KG1 (cell line): ENCODE data around the gene UNC93B1.
"Not testable (repeated sequence)": the region's sequence is repeated elsewhere in the genome, so short reads cannot be mapped to it uniquely, and the experiment has no call there.

Experiments used
- DNase-seq: peaks from one replicate; lab custom pipeline; 2025; lab: John Stamatoyannopoulos, UW

The UNC93B1 gene

DNA sequence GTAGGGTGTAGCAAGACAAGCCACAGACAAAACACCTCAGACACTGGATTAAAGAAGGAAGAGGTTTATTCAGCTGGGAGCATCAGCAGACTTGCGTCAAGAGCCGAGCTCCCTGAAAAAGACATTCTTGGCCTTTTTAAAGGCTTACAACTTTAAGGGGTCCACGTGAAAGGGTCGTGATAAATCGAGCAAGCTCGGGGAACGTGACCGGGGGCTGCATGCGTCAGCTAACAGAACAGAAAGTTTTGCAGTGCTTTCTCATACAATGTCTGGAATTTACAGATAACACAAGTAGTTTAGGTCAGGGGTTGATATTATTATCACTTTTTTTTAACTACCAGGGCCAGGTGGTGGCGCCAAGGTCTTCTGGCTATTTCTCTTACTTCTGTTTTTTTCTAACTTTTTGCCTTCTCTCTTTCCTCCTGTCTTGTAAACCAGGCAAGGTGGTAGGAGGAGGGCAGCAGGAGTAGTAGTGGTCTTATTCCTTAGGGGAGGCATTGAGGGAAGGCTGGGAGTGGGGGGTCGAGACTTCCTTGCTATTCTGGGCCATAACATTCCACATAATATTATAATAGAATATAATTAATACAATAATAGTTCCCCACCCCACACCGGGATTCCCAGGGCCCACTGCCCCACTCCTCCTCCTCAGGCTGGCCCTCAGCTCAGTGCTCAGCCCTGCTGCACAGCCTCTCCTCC is 5.6 kb upstream of the UNC93B1 start:
- DNase-seq, result peak; percentile 40

DNA sequence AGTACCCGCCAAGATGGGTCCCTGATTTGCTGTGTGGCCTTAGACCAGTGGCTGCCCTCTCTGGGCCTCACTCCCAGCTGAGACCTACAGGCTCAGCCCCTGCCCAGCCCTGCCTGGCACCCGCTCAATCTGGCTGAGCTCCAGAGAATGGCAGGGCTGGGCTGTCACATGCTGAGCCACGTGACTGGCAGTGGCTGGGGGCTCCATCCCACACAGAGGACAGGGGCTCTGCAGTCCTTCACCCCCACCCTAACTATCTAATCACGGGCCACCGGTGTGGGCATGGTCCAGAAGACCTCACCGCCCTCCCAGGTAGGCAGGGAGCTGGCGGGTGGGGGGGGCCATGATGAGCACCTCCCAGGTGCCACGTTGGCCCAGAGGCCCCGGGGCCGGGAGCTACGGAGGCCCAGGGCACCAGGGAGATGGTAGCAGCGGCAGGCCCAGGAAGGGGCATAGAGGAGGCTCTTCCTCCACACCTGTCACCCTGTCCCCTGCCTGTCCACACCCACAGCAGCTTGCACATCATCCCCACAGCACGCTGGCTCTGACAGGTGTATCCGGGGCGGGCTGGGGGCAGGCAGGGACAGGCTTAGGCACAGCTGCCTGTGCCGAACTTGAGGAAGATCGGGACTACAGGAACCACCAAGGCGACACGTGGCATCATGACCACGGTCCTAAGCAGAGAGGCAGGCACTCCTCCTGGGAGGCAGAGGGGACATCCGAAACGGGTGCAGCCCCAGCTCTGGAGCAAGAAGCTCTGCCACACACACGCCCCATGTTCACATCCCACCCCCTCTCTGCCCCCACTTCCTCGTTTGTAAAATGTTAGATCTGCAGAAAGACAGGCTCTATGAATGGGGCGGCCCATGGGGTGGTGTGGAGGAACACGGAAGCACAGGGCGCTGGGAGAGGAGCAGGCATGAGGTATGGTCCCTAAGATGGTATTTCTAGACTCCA is 4.8 kb upstream of the UNC93B1 start:
- DNase-seq, result no peak

DNA sequence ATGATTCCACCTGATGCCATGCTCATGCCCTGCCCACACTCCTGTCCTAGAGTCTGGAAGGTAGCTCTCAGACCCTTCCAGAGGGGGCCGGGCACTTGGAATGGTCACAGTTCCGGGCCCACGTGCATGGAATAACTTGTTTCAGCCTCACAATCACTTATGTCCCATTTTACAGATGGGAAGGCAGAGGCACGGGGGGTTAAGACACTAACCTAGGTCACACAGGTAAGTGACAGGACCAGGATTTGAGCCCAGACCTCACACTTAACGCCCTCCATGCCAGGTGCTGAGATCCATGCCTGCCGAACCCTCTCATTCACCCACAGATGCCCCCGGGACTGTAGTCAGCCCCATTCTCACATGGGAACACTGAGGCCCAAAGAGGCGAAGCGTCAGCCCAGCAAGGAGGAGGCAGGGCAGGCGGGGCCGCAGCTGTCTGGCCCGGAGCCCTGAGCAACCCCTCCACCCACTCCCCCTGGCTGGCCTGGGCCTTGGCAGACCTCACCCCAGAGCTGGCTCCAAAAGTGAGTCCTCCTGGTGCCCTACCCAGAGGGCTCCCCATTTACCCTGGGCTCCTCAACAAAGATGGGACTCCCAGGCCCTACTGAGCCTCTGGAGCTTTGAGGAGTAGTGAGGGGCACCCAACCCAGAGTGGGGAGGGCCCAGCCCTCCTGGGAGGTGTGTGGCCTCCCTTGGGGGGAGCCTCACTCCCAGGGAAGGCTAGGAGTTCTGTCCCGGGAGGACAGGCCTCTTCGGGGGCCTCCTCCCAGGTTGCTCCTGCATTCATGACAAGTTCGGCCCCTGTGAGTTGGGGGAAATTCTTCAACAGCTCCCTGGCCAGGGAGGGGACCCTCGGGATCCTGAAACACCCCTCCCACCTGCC is 3.8 kb upstream of the UNC93B1 start:
- no peak for DNase-seq

DNA sequence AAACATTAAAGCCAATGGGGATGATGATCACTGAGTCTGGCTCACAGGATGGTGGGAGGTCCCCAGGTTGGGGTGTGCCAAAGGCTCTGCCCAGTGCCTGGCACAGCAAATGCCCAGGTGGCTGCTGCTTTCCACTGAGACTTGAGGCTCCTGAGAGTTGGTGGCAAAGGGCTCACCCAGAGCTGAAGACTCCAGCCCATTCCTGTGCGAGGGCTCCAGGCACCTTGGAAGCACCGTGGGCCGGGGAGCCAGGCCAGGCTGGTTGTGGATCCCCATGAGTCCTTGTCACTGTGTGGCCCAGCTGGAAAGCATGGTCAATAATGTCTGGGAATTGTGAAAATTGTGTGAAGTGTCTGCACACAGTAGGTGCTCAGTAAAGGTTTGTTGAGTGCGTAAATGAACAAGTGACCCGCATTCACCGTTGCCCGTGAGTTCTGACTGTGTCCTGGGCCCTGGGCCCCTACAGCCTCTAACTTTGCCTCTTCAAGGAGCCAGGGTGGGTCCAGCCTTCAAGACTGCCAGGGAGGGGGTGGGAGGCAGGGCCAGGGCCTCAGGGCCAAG is 2.8 kb upstream of the UNC93B1 start:
- no peak for DNase-seq

DNA sequence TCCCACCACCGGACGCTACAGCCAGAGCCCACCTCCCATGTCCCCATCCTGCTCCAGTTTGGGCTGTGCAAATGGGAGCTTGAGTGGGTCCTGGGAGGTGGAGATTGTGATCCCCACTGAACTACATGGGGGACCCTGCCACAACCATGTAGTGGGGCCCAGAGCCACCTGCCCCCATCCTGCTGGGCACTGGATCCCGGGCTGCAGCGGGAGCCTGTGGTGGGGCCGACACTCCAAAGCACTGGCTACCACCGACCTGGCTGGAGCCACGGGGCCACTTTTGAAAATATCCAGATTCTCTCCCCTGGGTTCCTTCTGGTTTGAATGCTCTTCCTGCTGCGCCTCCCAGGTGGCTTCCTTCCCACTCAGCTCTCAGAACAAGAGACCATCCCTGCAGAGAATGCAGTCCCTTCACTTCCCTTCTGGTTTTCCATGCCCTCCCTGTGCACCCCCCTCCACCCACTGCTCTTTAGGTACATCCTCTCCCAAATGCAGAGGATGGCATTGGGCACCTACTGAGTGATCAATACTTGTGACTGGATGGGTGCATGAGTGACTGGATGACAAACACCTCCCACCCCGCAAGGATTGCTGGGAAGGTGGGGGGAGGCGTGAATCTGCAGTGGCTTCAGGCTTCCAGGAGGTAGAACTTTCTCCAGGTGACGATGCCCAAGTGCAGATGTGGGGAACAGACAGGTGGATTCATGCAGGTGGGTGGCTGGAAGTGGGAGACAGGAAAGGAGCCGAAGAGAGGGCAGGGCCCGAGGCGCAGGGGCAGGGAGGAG is 846 bp upstream of the UNC93B1 start:
- DNase-seq, result no peak

DNA sequence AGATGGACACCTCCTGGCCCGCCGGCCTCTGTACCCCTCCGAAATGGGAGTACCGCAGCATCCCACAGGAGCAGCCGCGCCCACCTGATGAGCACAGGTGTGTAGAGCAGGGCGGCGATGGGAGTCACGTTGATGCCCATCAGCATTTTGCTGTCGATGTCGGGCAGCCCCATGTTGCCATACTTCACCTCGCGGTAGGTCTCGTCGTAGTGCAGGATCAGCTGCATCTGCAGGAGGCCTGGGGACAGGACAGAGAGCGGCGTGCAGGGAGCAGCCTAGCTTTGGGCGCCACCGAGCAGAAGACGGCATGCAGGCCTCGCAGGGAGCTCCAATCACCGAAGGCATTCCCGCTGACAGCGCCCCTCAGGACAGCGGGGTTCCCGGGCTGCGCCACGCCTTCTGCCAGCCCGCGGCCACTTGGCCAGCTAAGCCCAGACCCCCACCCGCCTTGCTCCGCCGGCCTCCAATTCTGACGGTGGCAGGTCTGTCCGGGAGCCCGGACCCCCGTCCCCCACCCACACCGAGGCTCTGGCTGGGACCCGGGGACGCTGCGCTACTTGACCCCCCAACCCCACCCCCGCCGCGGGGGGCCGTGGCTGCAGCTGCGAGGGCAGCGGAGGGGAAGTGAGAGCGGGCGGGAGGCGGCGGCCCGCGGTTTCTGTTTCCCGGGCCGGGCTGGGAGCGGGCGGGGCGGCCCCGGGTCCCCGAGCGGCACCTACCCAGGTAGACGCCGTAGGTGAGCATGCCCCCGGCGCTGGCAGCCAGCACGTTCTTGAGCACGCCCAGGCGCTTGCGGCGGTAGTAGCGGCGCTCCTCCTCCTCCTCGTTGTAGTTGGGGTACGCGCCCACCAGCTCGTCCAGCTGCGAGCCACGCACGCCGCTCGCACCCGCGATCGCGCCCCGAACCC is 705 bp downstream of the UNC93B1 start:
- DNase-seq, result no peak

DNA sequence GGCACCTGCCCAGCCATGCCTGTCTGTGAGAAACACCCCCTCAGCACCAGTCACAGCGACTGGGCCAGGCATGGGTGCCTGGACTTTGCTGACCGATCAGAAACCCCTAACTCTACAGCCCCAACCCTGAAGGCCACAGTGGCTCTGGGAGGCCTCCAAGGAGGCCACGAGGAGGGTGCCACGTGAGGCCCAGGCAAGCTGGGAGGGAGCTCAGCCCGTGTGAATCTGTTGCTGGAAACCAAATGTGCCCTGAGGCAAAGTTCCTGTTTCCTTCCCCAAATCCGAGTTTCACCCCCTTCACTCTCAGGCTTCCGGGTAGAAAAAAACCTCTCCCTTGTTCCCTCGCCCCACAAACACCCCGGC is 1.3 kb downstream of the UNC93B1 start:
- no peak for DNase-seq

DNA sequence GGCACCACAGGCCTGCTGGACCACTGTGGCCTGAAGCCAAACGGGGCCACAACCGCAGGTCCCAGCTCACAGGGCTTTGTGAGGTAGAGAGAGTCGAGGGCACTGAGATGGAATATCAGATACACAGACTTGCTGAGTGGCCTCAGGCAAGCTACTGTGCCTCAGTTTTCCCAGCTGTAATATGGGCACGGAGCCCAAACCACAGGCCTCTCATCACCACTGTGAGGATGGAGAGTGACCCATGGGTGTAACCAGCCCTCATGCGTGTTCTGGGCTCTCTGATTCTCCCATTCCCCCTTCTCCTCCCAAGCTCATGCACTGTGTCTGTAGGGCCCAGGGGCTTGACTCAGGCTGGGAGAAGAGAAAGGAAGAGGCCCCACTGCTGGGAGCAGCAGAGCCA is 4.2 kb downstream of the UNC93B1 start:
- no peak for DNase-seq

DNA sequence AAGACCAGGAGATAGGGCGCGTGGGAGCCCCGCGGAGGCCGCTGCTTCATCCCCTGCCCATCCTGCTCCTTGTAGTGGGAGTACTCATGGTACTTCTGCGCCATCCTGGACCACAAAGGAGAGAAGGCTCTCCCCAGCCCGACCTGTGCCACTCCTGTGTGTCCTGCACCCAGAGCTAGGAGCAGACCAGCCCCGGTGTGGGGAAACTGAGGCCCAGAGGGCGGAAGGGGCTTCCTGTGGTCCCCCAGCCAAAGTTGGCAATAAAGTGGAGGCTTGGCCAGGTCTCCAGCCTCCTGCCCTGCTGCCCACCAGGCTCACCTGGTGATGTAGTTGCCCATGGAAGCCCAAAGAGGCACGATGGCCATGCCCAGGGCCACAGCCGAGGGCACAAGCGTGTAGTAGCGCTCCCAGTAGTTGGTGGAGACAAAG is 4.7 kb downstream of the UNC93B1 start:
- DNase-seq, result no peak

DNA sequence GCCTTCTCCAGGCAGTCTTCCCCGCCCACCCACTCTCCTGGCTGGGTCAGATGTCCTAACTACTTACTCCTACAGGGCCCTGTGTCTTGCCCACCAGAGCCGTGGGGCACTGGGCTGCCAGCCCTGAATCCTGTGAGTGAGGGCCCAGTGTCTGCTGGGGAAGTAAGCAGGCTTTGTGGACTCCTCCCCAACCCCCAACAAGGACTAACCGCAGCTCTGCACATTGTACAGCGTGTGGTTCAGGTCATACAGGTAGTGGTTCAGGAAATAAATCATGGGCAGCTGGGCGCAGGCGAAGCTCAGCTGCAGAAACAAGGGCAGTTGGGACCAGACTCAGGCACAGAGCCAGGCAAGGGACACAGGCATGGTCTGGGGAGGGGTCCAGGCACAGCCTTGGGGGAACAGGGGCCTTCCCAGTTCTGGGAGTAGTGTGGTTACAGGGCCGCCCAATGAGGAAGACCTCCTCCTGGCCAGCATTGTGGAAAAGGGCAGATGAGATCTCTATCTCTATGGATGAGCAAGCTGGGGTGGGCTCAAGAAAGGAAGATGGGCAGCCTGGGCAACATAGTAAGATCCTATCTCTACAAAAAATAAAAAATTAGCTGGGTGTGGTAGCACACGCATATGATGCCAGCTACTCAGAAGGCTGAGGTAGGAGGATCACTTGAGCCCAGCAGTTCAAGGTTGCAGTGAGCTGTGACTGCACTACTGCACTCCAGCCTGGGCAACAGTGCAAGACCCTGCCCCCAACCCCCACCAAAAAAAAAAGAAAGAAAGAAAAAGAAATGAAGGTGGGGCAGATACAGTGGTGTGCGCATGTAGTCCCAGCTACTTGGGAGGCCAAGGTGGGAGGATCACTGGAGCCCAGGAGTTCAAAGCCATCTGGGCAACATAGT is 5.5 kb downstream of the UNC93B1 start:
- DNase-seq, result no peak

DNA sequence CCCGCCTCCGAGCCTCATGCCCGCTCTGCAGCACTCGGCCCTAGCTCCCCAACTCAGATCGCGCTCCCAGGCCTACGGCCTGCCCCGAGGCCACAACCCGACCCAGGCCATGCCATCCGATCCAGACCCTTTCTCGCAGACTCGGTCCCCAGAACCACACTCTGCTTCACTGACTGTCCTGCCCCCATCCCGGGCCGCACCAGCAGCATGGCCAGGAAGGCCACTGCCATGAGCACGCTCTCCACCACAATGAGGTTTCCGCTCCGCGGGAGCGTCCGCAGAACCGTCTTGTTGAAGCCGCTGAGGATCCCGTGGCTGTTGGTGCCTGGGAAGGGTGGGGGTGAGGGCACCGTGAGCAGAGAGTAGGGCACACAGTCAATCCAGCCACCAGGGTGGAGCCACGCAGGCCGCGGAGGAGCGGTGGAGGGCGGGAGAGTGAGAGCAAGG is 6.4 kb downstream of the UNC93B1 start:
- DNase-seq, result no peak

DNA sequence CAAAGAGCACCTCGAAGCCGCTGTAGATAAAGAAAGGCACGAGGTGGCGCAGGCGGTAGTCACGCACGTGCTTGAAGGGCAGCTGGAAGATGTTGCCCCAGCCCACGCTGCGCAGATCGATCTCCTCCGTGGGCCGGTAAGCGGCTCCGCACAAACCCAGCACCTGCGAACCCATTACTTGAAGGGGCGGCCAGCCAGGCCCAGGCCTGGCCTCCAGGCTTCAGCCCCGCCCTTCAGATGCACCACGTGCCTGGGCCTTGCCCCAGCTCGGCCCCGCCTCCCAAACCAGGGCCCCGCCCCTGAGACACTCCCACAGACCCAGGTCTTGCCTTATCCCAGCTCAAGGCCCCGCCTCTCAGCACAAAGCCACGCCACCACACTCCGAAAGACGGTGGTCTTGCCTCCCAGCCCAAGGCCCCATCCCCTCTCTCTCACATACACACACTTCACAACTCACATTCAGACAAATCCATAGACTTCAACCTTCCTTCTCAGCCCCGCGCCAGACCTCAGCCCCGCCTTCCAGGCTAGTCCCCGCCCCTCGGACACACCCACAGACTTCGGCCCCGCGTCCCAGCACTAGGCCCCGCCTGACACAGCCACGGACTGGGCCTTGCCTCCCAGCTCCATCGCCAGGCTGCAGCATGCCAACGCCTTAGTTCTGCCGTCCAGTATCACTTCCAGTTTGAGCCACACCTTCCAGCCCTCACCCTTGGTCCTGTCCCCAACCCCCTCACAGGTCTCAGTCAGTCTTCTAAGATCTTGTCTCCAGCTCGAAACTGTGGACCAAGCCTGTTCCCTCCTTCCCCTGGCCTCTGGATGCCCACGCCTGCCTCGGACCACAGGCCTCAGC is 7.0 kb downstream of the UNC93B1 start:
- no peak for DNase-seq

DNA sequence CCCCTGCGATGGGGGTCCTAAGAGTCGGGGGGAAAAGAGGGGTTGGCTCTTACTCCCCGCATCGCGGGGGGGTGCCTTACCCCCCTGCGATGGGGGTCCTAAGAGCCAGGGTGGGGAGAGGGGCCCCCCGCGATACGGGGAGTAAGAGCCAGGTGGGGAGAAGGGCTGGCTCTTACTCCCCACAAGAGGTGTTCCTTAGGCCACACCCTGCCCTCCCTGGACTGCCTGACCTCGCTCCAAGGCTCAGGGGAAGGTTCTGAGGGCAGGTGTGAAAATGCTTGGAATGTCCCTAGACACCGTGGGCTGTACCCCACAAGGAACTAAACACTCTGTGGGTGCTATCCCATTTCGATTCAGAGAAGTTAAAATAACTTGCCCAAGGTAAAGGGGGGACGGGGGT is 7.8 kb downstream of the UNC93B1 start:
- DNase-seq, result no peak

DNA sequence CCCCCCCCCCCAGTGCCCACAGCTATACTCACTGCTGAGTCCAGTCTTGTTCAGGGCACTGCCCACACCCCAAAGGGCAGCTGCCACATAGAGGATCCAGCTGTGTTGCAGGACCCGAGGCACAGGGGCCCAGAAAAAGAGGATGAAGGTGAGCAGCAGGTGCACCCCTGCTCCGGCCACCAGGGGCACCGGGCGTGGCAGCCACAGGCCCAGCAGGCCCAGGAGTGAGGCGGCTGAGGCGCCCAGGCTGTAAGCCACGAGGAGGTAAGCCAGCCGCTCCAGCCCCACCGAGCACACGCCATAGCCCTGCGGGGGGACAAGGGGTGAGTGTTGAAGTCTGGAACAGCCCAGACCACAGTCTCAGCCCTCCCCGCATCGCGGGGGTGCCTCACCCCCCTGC is 8.3 kb downstream of the UNC93B1 start:
- not testable (repeated sequence) for DNase-seq

DNA sequence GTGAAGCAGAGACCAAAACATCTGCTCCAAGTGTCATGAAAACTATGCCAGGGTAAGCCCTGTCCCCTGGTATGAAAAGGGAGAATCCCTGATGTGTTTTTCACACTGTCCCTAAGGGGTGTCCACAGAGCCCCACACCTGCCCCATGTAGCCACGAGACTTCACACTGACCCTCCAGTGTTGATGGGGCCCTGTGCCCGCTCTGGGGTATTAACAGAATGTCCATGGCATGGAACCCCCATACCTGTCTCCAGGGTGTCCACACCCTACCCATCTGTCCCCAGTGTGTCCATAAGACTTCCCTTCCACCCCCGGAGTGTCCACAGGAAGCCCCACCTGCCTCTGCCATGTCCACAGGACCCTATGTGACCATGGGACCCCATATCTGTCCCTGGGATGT is 8.8 kb downstream of the UNC93B1 start:
- DNase-seq, result not testable (repeated sequence)

DNA sequence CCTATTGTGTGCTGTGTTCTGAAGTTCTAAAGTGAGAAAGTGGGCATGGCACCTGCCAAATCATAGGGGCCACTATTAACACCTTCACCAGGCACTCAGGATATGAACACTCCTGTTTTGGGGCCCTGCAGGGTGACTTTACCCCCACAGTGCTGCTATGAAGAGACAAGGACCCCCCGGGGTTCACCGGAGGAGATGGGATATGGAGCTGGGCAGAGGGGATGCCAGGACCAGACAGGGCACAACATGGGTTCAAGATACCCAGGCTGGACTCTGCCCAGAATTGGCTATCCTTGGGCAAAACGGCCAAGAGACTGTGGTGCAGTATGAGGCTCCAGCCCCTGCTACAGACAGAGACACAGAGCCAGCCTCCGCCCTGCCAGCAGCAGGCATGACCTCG is 9.5 kb downstream of the UNC93B1 start:
- not testable (repeated sequence) for DNase-seq

DNA sequence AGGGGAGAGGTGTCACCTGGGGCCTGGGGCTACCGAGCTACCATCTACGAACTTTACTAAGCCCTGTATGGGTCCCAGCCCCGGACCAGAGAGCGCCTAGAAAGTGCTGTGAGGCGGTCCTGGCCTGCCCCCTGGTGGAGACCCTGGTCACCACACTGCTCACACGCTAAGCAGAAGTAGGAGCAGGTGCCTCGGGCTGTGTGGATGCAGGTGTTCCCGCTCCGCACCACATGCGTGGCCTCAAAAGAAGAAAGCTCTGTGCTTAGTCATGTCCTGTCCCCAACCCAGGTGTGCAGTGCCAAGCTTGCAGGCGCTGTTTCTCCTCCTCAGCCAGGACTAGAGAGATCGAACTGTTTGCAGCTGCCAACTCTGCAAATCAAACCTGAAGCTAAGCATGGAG is 10.1 kb downstream of the UNC93B1 start:
- DNase-seq, result not testable (repeated sequence)
